ENCODE data around the gene OR51A4.
"Not testable (repeated sequence)": the region's sequence is repeated elsewhere in the genome, so short reads cannot be mapped to it uniquely, and the experiment has no call there.

Gene OR51A4, protein sequence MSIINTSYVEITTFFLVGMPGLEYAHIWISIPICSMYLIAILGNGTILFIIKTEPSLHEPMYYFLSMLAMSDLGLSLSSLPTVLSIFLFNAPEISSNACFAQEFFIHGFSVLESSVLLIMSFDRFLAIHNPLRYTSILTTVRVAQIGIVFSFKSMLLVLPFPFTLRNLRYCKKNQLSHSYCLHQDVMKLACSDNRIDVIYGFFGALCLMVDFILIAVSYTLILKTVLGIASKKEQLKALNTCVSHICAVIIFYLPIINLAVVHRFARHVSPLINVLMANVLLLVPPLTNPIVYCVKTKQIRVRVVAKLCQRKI

DNA sequence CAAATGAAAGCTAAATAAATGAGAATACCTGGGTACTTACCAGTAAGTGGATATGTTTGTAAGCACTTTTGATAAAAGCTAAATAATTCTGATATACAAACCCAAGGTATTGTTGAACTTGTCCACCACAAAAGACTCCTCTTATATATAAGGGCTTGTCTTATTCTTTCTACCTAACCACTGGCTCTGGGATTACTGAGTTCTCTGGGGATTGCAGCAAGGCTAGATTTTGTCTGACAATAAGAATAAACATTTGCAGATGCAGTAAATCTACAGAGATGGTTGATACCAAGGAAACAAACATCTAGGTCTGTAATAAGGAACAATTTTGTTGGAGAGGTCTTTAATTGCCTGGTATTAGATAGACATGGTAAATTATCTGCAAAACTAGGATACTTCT lies at the start of gene OR51A4:
OR51A4 (minus strand) TSS at position 101 of the 400 bp plus-strand sequence. CDS start 505 bp downstream, outside the sequence.
- no peaks in the 10 kb centered on the region for H3K36me3 Mint-ChIP-seq (ENCODE audit: low read depth)

DNA sequence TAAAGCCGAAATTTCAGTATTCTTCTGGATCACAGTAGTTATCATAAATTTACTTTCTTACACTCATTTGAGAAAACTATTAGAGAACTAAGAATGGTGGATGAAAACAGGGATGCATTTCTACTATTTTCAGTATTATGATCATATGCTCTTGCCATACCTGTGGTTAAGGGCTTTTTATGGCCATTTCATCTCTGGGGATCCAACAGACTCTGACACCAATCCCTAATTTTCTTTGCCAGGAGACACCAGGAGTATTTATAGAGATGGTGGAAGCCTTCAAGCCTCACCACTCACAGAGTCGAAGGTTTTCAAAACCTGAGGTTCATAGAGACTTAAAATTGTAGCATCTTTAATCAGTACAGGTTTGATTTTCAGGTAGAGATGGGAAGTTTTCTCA lies 47.1 kb upstream of the OR51A4 start, which contains the start of gene OR51L1:
OR51L1 (plus strand) TSS at position 301 of the 400 bp plus-strand sequence. CDS start 4,132 bp downstream, outside the sequence.
- H3K4me3 Mint-ChIP-seq: no peak within 1 kb of the TSS
- no peak within 1 kb of the TSS for H3K27ac Mint-ChIP-seq
- no peaks in the 10 kb centered on the region for H3K36me3 Mint-ChIP-seq (ENCODE audit: low read depth)
- DNase-seq: no peak
- no peak for ATAC-seq
- H3K4me1 Mint-ChIP-seq: no peaks in the 10 kb centered on the region
- H3K27me3 Mint-ChIP-seq: no peaks in the 10 kb centered on the region
- H3K9me3 Mint-ChIP-seq: no peaks in the 10 kb centered on the region

More for the DNA sequence above, at the start of gene OR51A4:
- Mint-ChIP-seq H3K4me3 (no peak within 1 kb of the TSS), H3K9me3 (no peaks in the 10 kb centered on the region), H3K4me1 (no peaks in the 10 kb centered on the region), H3K27me3 (peaks cover 3% of the 10 kb centered on the region), H3K27ac (no peak within 1 kb of the TSS)
- ATAC-seq (no peak), DNase-seq (no peak)

DNA sequence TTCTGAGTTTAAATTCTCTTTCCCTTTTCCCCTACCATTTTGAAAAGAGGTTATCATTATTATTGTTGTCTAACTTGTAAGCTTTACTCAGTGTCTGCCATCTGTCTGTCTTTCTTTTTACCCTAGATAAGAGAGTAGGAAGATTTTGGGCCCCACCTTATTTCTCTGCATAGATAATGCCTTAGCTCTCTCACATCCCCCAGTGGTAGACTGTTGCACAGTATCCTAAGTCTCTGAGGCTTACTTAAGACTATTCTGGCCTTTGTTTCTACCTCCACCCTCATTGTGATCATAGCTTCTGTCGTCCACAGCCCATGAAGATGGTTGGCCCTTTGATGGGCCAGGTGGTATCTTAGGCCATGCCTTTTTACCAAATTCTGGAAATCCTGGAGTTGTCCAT lies 43.7 kb upstream of the OR51A4 start:
- no peaks in the 10 kb centered on the region for H3K4me1 Mint-ChIP-seq
- DNase-seq: no peak
- H3K9me3 Mint-ChIP-seq: no peaks in the 10 kb centered on the region
- no peaks in the 10 kb centered on the region for H3K27me3 Mint-ChIP-seq
- no peaks in the 10 kb centered on the region for H3K36me3 Mint-ChIP-seq (ENCODE audit: low read depth)
- no peak overlapping the region for H3K27ac Mint-ChIP-seq
- H3K4me3 Mint-ChIP-seq: no peak overlapping the region
- no peak for ATAC-seq

DNA sequence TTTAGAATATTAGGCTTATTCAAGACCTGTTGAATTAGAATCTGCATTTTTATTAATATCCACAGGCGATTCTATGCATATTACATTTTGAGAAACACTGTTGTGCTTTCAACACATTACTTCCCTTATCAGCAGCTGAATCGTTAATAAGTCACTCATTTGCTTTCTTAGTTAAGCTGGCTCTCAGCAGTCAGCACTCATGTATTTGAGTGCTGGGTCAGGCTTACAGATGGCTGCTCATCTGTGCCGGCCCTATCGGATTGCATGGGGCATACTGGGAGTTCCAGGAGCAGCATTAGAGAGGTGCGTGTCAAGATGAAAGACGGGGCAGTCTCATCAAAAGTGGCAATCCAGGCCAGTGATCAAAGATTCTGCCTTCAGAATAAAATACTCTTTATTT lies 36.4 kb upstream of the OR51A4 start:
- Mint-ChIP-seq H3K4me1 (no peaks in the 10 kb centered on the region), H3K36me3 (ENCODE audit: low read depth) (no peaks in the 10 kb centered on the region), H3K9me3 (no peaks in the 10 kb centered on the region), H3K4me3 (no peak overlapping the region), H3K27me3 (no peaks in the 10 kb centered on the region), H3K27ac (no peak overlapping the region)
- DNase-seq: no peak
- no peak for ATAC-seq

DNA sequence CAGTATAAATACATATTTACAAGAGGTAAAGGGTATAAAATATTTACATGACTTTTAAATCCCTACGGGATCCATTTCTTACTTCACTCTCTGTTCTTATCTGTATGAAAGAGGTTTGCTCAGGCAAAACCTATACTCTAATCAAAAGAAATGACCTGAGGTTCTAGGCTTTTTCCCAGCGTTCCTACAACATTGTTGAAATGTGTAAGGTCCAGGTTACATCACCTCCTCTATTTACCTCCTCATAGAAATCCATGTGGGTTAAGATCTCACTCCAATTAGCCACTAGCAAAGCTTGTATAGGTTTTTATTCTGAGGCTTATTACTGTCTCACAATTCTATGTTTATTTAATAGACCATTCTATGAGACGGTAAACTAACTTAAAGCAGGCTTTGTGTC lies 35.3 kb upstream of the OR51A4 start:
- Mint-ChIP-seq H3K9me3 (peaks cover 4% of the 10 kb centered on the region), H3K36me3 (ENCODE audit: low read depth) (no peaks in the 10 kb centered on the region), H3K27me3 (peaks cover 2% of the 10 kb centered on the region), H3K4me3 (no peak overlapping the region), H3K27ac (no peak overlapping the region), H3K4me1 (no peaks in the 10 kb centered on the region)
- DNase-seq (no peak), ATAC-seq (no peak)

DNA sequence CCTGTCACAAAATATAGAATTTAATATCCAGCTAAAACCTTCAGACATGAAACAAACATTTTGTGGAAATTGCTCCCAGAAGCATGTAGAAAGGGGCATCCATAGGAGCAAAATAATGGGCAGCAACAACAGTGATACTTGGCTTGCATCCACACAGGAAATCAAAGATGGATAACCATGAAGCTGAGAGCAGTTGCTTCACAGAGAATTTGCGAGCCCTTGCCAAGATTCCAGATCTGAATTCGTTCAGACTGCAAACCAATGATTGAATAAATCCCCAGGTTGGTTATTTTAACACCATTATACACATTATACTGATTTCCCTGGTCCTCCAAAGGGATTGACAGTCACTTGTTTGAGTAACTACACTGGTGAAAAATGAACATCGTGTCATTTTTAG lies 31.6 kb upstream of the OR51A4 start:
- no peak for DNase-seq
- H3K9me3 Mint-ChIP-seq: peaks cover 8% of the 10 kb centered on the region
- no peak for ATAC-seq
- H3K27me3 Mint-ChIP-seq: peaks cover 4% of the 10 kb centered on the region
- no peak overlapping the region for H3K4me3 Mint-ChIP-seq
- H3K27ac Mint-ChIP-seq: no peak overlapping the region
- no peaks in the 10 kb centered on the region for H3K4me1 Mint-ChIP-seq
- H3K36me3 Mint-ChIP-seq (ENCODE audit: low read depth): no peaks in the 10 kb centered on the region

- no peaks in the 10 kb centered on the region for H3K36me3 Mint-ChIP-seq (ENCODE audit: low read depth)
- no peak overlapping the region for H3K4me3 Mint-ChIP-seq
- no peaks in the 10 kb centered on the region for H3K4me1 Mint-ChIP-seq
- peaks cover 8% of the 10 kb centered on the region for H3K9me3 Mint-ChIP-seq
- peaks cover 4% of the 10 kb centered on the region for H3K27me3 Mint-ChIP-seq
- ATAC-seq (no peak), DNase-seq (no peak)
- no peak overlapping the region for H3K27ac Mint-ChIP-seq
These were observed 28.0 kb upstream of the OR51A4 start for GRCh38 chr11:4975436-4975835.

GRCh38 chr11:4962816-4963215 lies 15.4 kb upstream of the OR51A4 start:
- Mint-ChIP-seq H3K4me3 (no peak overlapping the region), H3K27me3 (no peaks in the 10 kb centered on the region), H3K4me1 (no peaks in the 10 kb centered on the region), H3K36me3 (ENCODE audit: low read depth) (no peaks in the 10 kb centered on the region), H3K9me3 (peaks cover 8% of the 10 kb centered on the region), H3K27ac (no peak overlapping the region)
- DNase-seq (no peak), ATAC-seq (no peak)

- no peaks in the 10 kb centered on the region for H3K4me1 Mint-ChIP-seq
- peaks cover 5% of the 10 kb centered on the region for H3K9me3 Mint-ChIP-seq
- ATAC-seq (no peak), DNase-seq (no peak)
- H3K4me3 Mint-ChIP-seq: no peak overlapping the region
- peaks cover 3% of the 10 kb centered on the region for H3K27me3 Mint-ChIP-seq
- no peaks in the 10 kb centered on the region for H3K36me3 Mint-ChIP-seq (ENCODE audit: low read depth)
- no peak overlapping the region for H3K27ac Mint-ChIP-seq
These were observed 13.5 kb upstream of the OR51A4 start for GRCh38 chr11:4960877-4961276.

- no peaks in the 10 kb centered on the region for H3K36me3 Mint-ChIP-seq (ENCODE audit: low read depth)
- no peak overlapping the region for H3K4me3 Mint-ChIP-seq
- ATAC-seq: no peak
- H3K27me3 Mint-ChIP-seq: peaks cover 3% of the 10 kb centered on the region
- no peak for DNase-seq
- H3K4me1 Mint-ChIP-seq: no peaks in the 10 kb centered on the region
- H3K9me3 Mint-ChIP-seq: peaks cover 4% of the 10 kb centered on the region
- no peak overlapping the region for H3K27ac Mint-ChIP-seq
These were observed 10.0 kb upstream of the OR51A4 start for GRCh38 chr11:4957396-4957795.

DNA sequence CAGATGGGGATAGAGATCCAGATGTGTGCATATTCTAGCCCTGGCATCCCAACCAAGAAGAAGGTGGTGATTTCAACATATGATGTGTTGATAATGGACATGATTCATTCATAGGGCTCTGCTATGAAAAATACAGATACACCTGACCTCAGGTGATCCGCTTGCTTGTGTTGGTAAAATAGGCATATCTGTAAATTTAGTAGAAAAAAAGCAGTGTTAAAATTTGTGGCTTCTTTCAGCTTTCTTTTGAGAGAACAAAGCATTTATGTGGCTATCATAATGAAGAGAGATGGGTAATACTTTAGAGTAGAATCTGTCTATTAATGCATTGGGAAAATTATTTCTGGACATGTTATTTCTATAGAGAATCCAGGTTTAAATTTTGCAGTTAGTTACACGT lies 8.2 kb upstream of the OR51A4 start, which contains the start of gene OR51A2:
OR51A2 (minus strand) TSS at position 101 of the 400 bp plus-strand sequence; CDS start at position 101, 0 bp downstream.
- not testable (repeated sequence) for H3K4me3 Mint-ChIP-seq, H3K4me1 Mint-ChIP-seq, ATAC-seq

GRCh38 chr11:4936745-4937144 lies 10.7 kb downstream of the OR51A4 start:
- ATAC-seq (no peak), DNase-seq (no peak)
- Mint-ChIP-seq H3K4me3 (no peak overlapping the region), H3K27ac (no peak overlapping the region), H3K9me3 (no peaks in the 10 kb centered on the region), H3K27me3 (no peaks in the 10 kb centered on the region), H3K4me1 (no peaks in the 10 kb centered on the region), H3K36me3 (ENCODE audit: low read depth) (no peaks in the 10 kb centered on the region)

More for the DNA sequence above, 8.2 kb upstream of the OR51A4 start, which contains the start of gene OR51A2:
- not testable (repeated sequence) for H3K9me3 Mint-ChIP-seq; H3K27ac Mint-ChIP-seq; H3K36me3 Mint-ChIP-seq (ENCODE audit: low read depth); H3K27me3 Mint-ChIP-seq; DNase-seq

DNA sequence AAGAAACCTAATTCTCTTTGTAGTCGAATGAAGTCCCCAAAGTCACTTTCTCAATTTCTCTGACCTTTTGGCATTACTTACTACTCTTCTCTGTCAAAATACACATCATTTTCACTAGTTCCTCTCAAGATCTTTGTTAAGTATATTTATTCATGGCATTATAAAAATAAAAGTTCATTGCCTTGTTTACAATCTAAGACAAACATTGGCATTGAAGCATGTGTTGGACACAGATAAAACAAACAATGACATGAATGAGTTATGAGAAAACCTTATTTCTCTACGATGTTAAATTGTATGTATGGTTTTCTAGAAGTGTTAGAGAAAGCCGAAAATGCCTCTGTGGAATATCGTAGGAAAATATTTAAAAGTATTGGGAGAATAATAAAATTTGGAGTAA lies 14.7 kb downstream of the OR51A4 start:
- Mint-ChIP-seq H3K4me3 (no peak overlapping the region), H3K9me3 (no peaks in the 10 kb centered on the region), H3K27ac (no peak overlapping the region), H3K4me1 (no peaks in the 10 kb centered on the region), H3K36me3 (ENCODE audit: low read depth) (no peaks in the 10 kb centered on the region), H3K27me3 (no peaks in the 10 kb centered on the region)
- DNase-seq (no peak), ATAC-seq (no peak)

DNA sequence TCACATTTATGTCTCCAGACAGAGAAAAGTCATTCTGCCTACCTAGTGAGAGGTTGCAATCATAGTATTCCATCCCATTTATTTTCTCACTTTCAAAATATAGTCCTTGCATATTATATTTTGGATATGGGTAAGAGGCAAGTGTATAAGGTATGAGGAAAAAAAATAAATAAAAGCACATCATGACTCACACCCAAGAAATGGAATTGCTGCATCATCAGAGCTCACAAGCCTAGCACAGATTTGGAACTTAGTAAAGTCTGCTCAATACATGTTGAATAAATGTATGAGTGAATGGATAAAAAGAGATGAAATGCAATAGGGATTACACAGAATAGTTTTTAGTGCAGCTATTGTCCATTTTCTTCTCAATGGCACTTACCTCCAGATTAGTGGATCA lies 20.8 kb downstream of the OR51A4 start:
- H3K4me3 Mint-ChIP-seq: no peak overlapping the region
- H3K4me1 Mint-ChIP-seq: no peaks in the 10 kb centered on the region
- no peaks in the 10 kb centered on the region for H3K9me3 Mint-ChIP-seq
- no peaks in the 10 kb centered on the region for H3K36me3 Mint-ChIP-seq (ENCODE audit: low read depth)
- ATAC-seq (no peak), DNase-seq (no peak)
- H3K27ac Mint-ChIP-seq: no peak overlapping the region
- H3K27me3 Mint-ChIP-seq: no peaks in the 10 kb centered on the region

GRCh38 chr11:4924239-4924638 lies 23.2 kb downstream of the OR51A4 start, which contains the start of gene OR51G1:
TSS of gene OR51G1 (minus strand) at chr11:4924339. CDS start at chr11:4924339, 0 bp downstream.
- H3K27me3 Mint-ChIP-seq: no peaks in the 10 kb centered on the region
- no peak within 1 kb of the TSS for H3K27ac Mint-ChIP-seq
- no peak for DNase-seq
- no peaks in the 10 kb centered on the region for H3K4me1 Mint-ChIP-seq
- no peak within 1 kb of the TSS for H3K4me3 Mint-ChIP-seq
- ATAC-seq: no peak
- no peaks in the 10 kb centered on the region for H3K9me3 Mint-ChIP-seq
- no peaks in the 10 kb centered on the region for H3K36me3 Mint-ChIP-seq (ENCODE audit: low read depth)
